ENCODE results near the gene CTAG2.
"Not testable (repeated sequence)": the region's sequence is repeated elsewhere in the genome, so short reads cannot be mapped to it uniquely, and the experiment has no call there.

CTAG2 gene

DNA sequence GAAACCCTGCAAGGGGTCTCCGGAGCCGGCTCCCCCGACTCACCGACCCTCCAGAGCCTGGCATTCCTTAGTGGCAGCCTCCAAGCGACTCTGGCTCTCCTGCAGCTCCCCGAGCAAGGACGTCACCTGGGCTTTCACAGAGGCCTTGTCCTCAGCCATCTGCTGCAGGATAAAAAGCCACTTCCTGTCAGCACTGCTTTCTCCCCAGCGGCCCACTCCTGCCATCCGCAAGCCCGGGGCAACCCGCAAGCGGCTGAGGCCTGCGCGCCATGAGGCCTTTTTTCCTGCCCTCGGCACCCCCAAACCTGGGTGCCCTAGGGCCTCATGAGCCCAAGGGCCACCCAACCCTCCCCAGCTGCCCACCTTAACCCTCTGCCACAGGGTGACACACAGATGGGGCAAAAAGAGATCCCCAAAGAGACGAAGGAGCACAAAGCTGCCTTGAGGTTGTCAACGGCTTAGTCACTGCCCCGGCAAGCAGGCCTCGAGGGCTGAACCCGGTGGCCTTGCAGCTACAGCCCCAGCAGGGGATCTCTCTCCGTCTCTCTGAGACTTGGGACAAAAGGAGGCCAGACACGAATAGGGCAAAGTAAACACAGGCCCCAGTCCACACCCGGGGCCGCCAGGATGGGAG, 7.5 kb downstream of the CTAG2 start:
- DNase-seq, result not testable (repeated sequence)

- DNase-seq, result not testable (repeated sequence)
Measured at GRCh38 chrX:154643708-154644107, 9.7 kb downstream of the CTAG2 start.

GRCh38 chrX:154641740-154642139, 11.6 kb downstream of the CTAG2 start:
- not testable (repeated sequence) for DNase-seq

DNA sequence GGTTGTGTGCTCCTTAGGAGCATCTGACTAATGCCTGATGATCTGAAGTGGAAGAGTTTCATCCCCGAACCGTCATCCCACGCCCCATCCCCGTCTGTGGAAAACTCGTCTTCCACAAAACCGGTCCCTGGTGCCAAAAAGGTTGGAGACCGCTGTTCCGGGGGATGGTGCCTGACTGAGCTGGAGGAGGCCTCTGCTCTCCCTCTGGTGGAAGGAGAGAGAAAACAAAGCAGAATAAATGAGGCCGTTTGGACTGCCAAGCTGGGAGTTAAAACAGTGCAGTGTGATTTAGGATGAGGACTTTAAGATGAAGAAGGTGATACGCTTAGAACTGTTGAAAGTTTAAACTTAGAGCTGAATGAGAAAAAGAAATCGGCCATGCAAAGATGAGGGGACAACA, 19.7 kb downstream of the CTAG2 start:
- DNase-seq, result not testable (repeated sequence)

DNA sequence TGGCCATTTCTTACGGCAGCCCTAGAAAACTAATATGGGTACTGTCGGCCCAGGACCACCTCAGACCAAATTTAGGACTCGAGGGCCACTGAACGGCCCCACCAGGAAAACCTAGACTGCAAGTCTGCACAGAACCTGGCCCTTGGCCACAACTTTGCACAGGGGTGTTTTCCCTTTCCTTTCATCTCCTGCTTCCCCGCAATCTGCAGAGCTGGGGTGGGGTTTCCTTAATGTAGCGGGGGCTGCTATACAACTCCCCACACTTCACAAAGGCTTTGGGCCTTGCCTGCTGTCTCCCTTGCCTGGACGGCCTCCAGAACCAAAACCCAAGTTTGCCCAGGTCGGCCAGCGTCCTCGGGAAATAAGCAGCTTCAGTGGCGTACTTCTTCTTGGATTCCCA, 22.4 kb downstream of the CTAG2 start:
- not testable (repeated sequence) for DNase-seq

- DNase-seq, result not testable (repeated sequence)
Measured at GRCh38 chrX:154628960-154629359, 24.4 kb downstream of the CTAG2 start.

DNA sequence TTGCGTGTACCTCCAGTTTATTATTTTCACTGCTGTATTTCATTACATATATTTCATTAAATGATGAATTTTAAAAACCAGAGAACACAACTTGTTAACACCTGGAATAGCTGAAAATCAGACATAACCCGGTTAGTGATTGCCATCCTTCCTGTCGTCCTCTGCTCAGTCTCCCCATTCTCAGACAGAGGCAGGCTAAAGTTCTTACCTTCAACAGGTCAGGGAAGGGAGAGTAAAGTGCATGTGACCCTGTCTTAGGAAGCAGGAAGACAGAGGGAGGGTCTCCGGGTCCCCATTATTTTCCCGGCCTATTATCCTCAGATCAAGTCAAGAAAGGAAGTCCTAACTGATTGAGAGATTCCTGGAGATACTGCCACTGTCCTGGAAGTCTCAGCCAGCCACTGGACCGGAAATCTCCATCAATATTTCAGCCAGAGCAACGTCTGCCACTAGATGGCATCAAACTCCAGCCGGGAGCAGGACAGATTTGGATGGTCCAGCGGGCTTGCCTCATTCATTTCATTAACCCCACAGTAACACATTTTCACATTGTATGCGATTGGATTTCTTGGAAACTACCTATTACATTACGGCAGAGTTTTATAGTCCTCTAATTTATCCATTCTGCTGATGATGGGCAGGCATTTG, 32.5 kb downstream of the CTAG2 start:
- not testable (repeated sequence) for DNase-seq

GRCh38 chrX:154619182-154619581, 34.2 kb downstream of the CTAG2 start, which contains the start of gene CTAG1B:
Gene CTAG1B, minus strand, starts transcription at chrX:154619282. Its CDS starts 64 bp downstream, at chrX:154619218.
- DNase-seq, result not testable (repeated sequence)

DNA sequence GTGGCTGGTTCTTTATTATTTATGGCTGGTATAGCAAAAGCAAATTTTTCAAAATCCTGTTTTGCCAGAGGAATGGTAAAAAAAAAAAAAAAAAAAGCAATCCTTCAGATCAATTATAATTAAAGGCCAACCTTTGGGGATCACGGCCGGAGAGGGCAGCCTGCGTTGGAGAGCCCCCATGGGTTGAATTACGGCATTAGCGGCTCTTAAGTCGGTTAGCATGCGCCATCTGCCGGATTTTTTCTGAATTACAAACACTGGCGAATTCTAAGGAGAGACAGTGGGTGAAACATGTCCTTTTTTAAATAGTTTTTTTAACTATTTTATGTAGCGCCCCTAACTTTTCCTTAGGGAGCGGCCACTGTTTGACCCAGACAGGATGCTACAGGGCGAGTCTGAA, 39.8 kb downstream of the CTAG2 start:
- not testable (repeated sequence) for DNase-seq

DNA sequence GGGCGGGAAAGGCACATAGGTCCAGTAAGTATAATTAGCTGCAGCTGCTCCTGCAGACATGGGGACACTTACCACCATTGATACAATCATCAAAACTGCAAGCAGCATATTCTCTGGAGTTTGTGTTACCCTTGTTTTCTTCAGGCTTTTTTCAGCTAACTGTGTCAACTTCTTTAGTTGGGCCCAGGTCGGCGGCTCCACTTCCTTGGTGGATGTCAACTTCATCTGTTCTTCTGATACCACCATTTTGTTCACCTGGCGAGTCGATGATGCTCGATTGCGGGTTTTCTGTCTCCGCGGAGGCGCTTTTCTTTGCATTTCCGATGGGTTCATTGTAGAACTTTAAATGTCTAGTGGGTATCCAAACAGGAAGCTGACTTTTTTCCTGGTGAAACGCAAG, 42.2 kb downstream of the CTAG2 start:
- not testable (repeated sequence) for DNase-seq

DNA sequence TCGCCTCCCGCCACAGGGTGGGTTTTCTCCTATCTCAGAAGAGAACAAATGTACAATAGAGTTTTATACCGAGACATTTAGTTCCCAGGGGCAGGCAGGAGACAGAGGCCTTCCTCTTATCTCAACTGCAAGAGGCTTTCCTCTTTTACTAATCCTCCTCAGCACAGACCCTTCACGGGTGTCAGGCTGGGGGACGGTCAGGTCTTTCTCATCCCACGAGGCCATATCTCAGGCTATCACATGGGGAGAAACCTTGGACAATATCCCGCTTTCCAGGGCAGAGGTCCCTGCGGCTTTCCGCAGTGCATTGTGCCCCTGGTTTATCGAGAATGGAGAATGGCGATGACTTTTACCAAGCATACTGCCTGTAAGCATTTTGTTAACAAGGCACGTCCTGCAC, 44.6 kb downstream of the CTAG2 start:
- not testable (repeated sequence) for DNase-seq

GRCh38 chrX:154607976-154608375, 45.4 kb downstream of the CTAG2 start:
- not testable (repeated sequence) for DNase-seq

- no peak for DNase-seq
Measured at GRCh38 chrX:154607370-154607769, 46.0 kb downstream of the CTAG2 start.

- DNase-seq, result no peak
Measured at GRCh38 chrX:154605566-154605965, 47.8 kb downstream of the CTAG2 start.

GRCh38 chrX:154603438-154604430, 49.6 kb downstream of the CTAG2 start:
- no peak for DNase-seq

DNA sequence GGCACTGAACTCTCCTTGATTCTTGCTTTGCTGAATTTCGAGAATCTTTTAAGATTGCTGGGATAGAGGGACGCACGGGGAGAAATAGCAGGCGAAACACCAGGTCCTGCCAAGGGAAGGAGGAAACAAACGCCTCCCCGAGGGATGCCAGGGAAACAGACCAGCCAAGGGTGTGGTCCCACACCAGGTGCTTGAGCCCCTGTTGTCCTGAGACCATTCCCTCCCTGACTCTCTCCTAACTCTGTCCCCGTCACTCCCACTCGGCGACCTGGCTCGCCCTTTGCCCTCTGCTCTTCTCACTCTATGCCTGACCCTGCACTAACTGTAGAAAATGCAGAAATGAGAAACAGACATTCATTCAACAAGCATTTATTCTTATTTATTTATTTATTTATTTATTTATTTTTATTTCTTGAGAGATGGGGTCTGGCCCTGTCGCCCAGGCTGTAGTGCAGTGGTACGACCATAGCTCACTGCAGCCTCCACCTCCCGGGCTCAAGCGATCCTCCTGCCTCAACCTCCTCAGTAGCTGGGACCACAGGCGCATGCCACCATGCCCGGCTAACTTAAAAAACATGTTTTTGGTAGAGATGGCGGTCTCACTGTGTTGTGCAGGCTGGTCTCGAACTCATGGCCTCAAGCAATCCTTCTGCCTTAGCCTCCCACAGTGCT, 50.5 kb downstream of the CTAG2 start:
- no peak for DNase-seq

DNA sequence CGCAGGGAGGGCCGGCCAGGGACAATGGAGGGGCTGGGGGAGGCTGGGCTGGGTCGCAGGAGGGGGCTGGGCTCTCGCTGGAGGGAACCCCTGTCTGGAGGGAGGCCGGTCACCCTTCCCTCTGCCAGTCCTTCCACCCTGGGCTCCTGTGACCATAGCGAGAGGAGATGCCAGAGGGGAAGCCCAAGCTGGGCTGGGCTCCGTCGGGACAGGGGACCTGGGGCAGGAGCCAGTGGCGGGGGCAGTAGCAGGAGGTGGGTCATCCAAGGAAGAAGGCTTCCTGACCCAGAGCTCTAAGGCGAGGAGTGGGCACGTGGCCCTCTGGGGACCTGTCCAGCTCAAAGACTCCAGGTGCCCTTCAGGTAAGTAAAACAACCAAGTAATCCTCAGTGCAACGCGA, 51.2 kb downstream of the CTAG2 start:
- no peak for DNase-seq

All from T-helper 2 cell (primary cell).